GM12878 (cell line): ENCODE measurements around the gene FNDC3A.

Source experiments
- CEBPB ChIP-seq, 2 experiments: fragments of 150-350 bp in 1 of 2; IDR thresholded peaks; 2 replicates each; pipeline ENCODE4 v1.6.1; 2012 to 2014; ENCODE audit warnings: low read depth in 2 of 2, low read length in 2 of 2, borderline replicate concordance in 1 of 2, inconsistent platforms in 1 of 2
- CTCF ChIP-seq, 3 experiments: IDR thresholded peaks in 2 of 3; conservative IDR thresholded peaks in 1 of 3; 2 replicates each; pipeline ENCODE4 v1.5.1; 2011; ENCODE audit warnings: low read depth in 3 of 3, low read length in 3 of 3, mild to moderate bottlenecking in 3 of 3, control low read depth in 2 of 3, moderate library complexity in 2 of 3, inconsistent platforms in 1 of 3, mixed read lengths in 1 of 3; ENCODE audit not compliant: control insufficient read depth in 2 of 3, insufficient read depth in 1 of 3; ENCODE audit errors: extremely low read depth in 1 of 3
- E2F4 ChIP-seq: IDR thresholded peaks from 2 replicates; pipeline ENCODE4 v1.6.1; 2012; ENCODE audit warnings: low read depth, low read length, improper control_type of control experiment
- HDAC2 ChIP-seq: fragments of 200-600 bp; sonication (generic); IDR thresholded peaks from 2 replicates; pipeline ENCODE4 v1.6.1; 2017
- HSF1 ChIP-seq: fragments of 150-350 bp; IDR thresholded peaks from 2 replicates; pipeline ENCODE4 v1.6.1; 2014; ENCODE audit warnings: mild to moderate bottlenecking, low read depth, low read length
- NFIC ChIP-seq: IDR thresholded peaks from 2 replicates; pipeline ENCODE4 v1.6.1; 2012; ENCODE audit warnings: low read depth, mild to moderate bottlenecking, inconsistent platforms, low read length, moderate library complexity
- NR2C2 ChIP-seq: IDR thresholded peaks from 2 replicates; pipeline ENCODE4 v1.6.1; 2011; ENCODE audit warnings: borderline replicate concordance, low read depth; ENCODE audit not compliant: control insufficient read depth, insufficient read length
- POLR2AphosphoS5 ChIP-seq: IDR thresholded peaks from 2 replicates; pipeline ENCODE4 v1.6.1; 2011; ENCODE audit warnings: mild to moderate bottlenecking, low read length, inconsistent platforms
- SP1 ChIP-seq: IDR thresholded peaks from one replicate; pipeline ENCODE4 v1.6.1; 2011; ENCODE audit warnings: low read depth, low read length
- USF2 ChIP-seq: IDR thresholded peaks from 2 replicates; pipeline ENCODE4 v1.6.1; 2011; ENCODE audit warnings: low read depth, low read length, improper control_type of control experiment, borderline replicate concordance
- ZNF384 ChIP-seq: IDR thresholded peaks from 2 replicates; pipeline ENCODE4 v1.6.1; 2012; ENCODE audit warnings: low read depth, mild to moderate bottlenecking, low read length, improper control_type of control experiment, borderline replicate concordance
- ZNF687 ChIP-seq: fragments of 450-650 bp; IDR thresholded peaks from 2 replicates; pipeline ENCODE4 v1.6.1; 2017; ENCODE audit warnings: mild to moderate bottlenecking, moderate library complexity

GRCh38 chr13:49022472-49023144, 46.9 kb downstream of the FNDC3A start:
- TF ChIP-seq NR2C2 (no peak), USF2 (no peak), ZNF384 (no peak), CTCF (IDR thresholded peaks at IDR 0.05 in 2 of 3, conservative IDR thresholded peaks at IDR 0.05 in 1 of 3; ENCODE audit: control insufficient read depth in 2 of 3, extremely low read depth in 1 of 3, insufficient read depth in 1 of 3, low read depth in 3 of 3, low read length in 3 of 3) (no peak), HSF1 (no peak), ZNF687 (no peak), SP1 (no peak), E2F4 (no peak), NFIC (no peak), CEBPB (IDR thresholded peaks at IDR 0.05; ENCODE audit: borderline replicate concordance in 1 of 2, low read depth in 2 of 2, low read length in 2 of 2) (no peak), POLR2AphosphoS5 (no peak), HDAC2 (no peak)
